Effector CD8-positive, alpha-beta T cell (primary cell): ENCODE data around the gene MRPS18B.

ENCODE experiments used
- DNase-seq: peaks from one replicate; lab custom pipeline; 2025; lab: John Stamatoyannopoulos, UW
- total RNA-seq, 4 experiments: gene quantifications; one replicate each; lab custom pipeline; 2026; lab: John Stamatoyannopoulos, UW

Gene MRPS18B
- 40.4 to 76.6 (median 48.5) reads per million in 4 experiments for total RNA-seq

DNA sequence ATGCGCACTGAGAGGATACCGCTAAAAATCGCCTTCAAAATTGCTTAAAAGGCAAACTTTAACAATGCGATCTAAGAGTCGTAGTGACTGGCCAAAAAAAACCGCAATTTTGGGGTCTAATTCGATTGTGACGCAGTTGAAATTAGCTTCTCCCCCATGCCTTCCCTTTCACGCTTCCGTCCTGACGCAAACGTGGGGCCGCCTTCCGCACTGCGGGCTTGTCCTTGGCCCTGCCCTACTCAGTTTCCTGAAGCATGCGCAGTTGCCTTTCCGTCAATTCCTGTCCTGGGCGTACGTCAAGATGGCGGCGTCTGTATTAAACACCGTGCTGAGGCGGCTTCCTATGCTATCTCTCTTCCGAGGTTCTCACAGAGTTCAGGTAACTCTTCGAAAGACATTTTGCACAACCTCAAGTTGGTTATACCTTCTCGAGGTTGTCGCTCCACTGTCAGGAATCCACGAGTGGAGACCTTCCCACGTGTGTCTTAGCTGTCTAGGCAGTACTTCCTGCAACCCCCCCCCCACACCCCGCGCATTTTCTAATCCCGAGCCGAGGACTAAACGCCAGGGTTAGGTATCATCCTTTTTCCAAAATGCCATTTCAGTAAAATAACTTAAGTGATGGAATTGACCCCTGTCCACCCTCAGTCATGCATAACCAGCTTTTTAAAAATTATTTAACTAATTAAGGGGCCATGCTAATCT, at the start of gene MRPS18B:
Gene MRPS18B (plus strand): TSS at position 276 of the 705 bp plus-strand sequence. CDS start 26 bp downstream, at position 302.
- DNase-seq = peak; percentile 94

DNA sequence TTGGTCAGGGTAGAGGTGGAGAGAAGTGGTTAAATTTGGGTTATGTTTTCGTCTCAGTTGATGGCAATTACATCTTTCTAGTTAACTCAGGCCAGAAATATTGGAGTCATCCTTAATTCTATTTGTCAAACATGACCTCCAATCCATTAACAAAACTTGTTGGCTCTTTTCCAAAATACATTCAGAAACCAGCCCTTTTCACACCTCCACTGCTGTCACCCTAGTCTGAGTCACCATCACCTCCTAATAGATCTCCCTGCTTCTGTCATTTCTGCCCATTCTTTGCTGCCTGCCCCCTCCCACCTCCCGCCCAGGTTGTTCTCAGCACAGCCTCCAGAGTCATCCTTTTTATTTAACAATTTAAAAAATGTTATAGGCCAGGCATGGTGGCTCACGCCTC, 49.4 kb upstream of the MRPS18B start:
- no peak for DNase-seq

DNA sequence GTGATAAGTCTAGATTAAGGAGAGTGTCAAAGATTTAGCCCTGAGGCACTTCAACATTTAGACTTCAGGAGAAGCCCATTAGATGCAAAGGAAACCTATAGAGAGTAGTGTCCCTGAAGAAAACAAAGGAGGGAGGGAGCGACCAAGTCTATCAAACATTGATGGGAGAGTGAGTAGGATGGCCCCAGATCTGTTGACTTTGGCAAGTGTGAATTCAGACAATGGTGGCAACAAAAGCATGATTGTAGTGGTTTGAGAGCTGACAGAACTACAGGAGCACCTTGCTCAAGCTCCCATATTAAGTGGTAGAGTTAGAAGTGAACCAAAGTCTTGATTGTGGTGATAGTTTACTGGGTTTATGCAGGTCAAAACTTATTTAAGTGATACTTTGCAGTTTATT, 47.4 kb upstream of the MRPS18B start:
- no peak for DNase-seq

DNA sequence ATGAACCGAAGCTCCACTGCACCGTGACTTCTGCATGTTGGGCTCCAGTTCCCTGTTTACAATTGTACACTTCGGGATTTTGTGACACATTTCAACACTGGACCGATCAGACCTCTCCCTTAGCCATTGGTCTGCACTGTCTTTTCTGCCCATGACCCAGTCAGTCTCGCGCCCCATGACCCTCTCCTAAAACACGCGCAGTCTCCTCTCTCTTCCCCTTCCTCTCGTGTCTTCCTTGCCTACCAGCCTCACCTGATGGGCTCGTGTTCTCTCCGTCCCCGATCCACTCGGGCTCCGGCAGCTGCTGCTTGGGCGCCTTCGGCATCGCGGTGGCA, 46.9 kb upstream of the MRPS18B start:
- DNase-seq = no peak

DNA sequence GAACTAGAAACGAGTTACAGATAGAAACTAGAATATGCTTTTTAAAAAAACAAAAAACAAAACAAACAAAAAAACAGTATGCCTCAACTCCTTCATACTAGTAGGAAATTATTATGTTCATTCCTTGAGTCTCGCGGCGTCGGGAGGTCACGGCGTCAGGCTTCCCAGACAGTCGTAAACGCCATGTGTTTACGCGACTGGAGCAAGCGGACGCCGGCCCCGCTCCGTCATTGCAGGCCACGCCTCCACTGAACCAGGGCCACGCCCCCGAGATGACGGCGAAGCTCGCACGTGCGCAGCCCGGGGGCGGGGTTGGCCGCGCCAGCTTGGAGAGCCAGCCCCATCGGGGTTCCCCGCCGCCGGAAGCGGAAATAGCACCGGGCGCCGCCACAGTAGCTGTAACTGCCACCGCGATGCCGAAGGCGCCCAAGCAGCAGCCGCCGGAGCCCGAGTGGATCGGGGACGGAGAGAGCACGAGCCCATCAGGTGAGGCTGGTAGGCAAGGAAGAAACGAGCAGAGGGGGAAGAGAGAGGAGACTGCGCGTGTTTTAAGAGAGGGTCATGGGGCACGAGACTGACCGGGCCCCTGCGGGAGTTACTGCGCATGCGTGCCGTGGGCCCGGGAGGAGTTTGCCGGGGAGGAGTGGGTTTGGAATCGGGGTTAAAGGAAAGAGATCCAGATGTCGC, 46.4 kb upstream of the MRPS18B start, which contains the start of gene ABCF1:
Gene ABCF1 (plus strand): TSS at position 368 of the 687 bp plus-strand sequence. CDS start 46 bp downstream, at position 414.
- peak; percentile 98 for DNase-seq

DNA sequence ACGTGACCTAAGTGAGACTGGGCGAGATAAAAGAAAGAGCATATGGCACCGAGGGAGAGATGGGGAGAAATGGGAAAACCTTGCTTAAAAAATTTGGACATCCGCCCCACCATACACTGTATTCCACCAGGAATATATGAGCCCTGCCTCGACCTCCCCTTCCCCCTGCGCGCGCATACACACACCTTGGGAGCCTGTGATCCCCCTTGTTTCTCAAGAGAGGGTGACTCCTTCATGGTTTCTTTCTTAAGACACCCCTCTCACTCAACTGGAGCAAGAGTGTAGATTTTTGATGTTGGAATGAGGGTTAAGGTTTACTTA, 45.9 kb upstream of the MRPS18B start:
- DNase-seq = no peak

DNA sequence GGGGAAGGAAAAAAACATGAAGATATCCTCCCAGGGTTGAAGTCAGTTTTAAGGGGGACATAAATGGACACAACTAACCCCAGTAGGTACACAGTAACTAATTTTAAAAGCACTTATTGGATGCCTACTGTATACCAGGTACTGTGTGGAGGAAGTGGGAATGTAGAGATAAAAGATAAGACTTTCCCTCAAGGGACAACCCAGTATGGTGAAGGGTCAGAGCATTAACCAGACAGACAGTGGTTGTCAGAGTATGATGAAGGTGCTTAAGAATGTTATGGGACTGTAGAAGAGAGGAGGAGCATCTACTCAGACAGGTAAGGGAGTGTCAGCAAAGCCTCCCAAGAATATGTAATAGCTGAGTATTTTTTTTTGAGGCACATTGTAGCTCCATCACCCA, 45.5 kb upstream of the MRPS18B start:
- no peak for DNase-seq

DNA sequence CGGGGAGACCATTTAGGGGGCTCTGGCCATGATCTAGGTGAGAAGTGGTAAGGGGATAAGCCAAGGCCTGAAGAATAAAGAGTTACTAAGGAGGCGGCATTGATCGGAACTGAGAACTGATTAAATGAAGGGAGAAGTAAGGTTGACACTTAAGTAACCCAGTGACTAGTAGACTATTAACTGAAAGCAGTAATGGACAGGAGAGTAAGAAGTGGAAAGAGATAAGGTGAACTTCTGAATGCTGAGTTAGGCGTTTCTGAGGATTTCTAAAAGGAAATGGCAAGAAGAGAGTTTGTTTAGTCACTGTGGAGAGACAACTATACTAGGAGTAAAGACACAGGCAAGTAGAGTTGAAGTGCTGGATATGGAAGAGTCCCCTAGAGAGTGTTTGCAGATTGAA, 44.5 kb upstream of the MRPS18B start:
- DNase-seq = no peak

DNA sequence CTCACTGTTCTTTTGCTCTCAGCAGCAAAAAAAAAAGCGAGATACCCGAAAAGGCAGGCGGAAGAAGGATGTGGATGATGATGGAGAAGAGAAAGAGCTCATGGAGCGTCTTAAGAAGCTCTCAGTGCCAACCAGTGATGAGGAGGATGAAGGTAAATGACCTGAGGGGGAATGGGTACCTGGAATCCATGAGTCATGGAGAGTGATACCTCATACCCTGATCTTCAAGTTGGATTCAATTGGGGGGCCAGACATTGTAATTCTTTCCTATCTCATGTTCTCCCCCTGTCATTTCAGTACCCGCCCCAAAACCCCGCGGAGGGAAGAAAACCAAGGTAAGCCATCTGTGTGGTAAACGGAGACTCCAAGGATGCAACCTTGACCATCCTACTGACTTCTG, 39.6 kb upstream of the MRPS18B start:
- no peak for DNase-seq

DNA sequence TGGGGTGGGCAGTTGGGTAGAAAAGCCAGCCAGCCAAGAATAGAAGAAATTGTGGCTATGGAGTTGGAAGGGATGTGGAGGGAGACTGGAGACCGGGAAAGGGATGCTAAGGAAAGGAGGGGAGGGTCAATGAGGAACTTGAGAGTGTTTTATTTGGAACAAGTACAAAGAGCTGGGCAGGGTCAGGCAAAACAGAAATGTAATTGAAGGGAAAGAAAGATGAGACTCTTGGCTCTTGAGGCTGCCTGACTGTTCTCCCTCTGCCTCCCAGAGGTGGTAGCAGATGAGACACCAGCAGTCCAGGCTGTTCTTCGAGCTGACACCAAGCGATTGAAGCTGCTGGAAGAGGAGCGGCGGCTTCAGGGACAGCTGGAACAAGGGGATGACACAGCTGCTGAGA, 33.7 kb upstream of the MRPS18B start:
- DNase-seq = no peak

DNA sequence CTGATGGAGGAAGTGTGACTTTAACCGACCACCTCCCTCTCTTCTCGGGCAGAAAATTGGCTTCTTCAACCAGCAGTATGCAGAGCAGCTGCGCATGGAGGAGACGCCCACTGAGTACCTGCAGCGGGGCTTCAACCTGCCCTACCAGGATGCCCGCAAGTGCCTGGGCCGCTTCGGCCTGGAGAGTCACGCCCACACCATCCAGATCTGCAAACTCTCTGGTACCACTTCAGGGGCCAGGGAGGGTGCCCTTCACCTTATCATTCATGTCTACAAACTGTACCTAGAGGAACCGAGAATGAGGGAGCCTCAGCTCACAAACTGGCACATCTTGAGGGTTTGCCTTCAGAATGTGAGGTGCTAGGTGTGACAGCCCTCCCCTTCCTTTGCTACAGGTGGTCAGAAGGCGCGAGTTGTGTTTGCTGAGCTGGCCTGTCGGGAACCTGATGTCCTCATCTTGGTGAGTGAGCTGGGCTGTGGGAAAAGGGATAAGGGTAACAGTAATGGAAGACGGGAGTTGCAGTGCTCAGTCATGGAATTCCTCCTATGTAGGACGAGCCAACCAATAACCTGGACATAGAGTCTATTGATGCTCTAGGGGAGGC, 27.8 kb upstream of the MRPS18B start:
- no peak for DNase-seq

DNA sequence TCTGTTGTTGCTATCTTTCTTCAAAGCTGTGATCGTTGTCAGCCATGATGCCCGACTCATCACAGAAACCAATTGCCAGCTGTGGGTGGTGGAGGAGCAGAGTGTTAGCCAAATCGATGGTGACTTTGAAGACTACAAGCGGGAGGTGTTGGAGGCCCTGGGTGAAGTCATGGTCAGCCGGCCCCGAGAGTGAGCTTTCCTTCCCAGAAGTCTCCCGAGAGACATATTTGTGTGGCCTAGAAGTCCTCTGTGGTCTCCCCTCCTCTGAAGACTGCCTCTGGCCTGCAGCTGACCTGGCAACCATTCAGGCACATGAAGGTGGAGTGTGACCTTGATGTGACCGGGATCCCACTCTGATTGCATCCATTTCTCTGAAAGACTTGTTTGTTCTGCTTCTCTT, 27.1 kb upstream of the MRPS18B start:
- no peak for DNase-seq

DNA sequence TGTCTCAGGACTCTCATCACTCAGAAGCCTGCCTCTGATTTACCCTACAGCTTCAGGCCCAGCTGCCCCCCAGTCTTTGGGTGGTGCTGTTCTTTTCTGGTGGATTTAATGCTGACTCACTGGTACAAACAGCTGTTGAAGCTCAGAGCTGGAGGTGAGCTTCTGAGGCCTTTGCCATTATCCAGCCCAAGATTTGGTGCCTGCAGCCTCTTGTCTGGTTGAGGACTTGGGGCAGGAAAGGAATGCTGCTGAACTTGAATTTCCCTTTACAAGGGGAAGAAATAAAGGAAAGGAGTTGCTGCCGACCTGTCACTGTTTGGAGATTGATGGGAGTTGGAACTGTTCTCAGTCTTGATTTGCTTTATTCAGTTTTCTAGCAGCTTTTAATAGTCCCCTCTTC, 26.6 kb upstream of the MRPS18B start:
- no peak for DNase-seq

DNA sequence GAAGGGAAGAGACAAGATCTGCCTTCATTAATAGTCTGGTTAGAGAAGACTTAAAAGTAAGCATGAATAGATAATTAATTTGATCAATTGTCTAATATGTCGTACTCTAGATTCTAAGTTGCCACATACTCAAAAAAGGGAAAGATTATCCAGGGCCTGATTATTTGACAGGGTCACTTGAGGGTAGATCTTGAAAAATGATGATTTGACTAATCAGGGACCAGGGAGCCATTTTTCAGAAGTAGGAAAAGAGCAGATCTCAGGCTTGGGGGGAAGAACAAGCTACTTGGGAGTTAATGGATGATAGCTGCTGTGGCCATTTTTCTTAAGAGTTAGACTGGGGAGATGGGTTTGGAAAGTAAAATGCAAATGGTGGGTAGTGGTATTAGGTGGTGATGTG, 25.4 kb upstream of the MRPS18B start:
- DNase-seq = no peak

DNA sequence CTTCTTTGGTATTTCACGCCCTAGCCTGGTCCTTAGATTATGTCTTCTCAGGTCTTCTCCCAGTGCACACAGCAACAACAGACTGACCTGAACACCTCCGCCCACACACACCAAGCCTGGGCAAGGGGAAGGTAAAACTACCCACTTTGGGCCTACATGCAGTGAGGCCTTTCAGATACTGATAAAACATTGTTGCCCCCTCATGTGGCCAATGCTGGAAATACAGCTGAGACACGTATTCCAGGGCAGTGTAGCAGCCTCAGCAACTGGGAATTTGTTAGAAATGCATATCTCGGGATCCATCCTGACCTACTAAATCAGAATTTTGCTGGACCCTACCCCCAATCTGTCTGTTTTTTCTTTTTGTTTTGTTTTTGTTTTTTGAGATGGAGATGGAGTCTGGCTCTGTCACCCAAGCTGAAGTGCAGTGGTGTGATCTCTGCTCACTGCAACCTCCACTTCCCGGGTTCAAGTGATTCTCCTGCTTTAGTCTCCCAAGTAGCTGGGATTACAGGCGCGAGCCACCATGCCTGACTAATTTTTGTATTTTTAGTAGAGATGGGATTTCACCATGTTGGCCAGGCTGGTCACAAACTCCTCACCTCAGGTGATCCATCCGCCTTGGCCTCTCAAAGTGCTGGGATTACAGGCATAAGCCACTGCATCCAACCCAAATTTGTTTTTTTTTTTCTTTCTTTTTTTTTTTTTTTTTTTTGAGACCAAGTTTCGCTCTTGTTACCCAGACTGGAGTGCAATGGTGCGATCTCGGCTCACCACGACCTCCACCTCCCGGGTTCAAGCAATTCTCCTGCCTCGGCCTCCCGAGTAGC, 20.1 kb upstream of the MRPS18B start:
- DNase-seq = peak; percentile 73

DNA sequence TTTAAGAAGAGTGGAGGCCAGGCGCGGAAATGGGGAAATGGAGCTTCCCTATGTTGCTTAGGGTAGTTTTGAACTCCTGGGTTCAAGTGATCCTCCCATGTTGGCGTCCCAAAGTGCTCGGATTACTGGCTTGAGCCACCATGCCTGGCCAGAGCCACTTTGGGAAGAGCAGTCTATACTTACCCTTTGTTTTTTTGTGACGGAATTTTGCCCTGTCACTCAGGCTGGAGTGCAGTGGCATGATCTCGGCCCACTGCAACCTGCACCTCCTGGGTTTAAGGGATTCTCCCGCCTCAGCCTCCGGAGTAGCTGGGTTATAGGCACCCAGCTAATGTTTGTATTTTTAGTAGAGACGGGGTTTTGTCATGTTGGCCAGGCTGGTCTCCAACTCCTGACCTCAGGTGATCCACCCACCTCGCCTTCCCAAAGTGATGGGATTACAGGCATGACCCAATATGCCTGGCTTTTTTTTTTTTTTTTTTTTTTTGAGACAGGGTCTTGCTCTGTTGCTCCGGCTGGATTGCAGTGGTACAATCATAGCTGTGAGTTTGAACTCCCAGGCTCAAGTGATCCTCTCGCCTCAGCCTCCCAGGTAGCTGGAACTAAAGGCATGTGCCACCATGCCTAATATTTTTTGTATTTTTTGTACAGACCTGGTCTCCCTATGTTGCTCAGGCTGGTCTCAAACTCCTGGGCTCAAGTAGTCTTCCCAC, 18.6 kb upstream of the MRPS18B start:
- DNase-seq = no peak

DNA sequence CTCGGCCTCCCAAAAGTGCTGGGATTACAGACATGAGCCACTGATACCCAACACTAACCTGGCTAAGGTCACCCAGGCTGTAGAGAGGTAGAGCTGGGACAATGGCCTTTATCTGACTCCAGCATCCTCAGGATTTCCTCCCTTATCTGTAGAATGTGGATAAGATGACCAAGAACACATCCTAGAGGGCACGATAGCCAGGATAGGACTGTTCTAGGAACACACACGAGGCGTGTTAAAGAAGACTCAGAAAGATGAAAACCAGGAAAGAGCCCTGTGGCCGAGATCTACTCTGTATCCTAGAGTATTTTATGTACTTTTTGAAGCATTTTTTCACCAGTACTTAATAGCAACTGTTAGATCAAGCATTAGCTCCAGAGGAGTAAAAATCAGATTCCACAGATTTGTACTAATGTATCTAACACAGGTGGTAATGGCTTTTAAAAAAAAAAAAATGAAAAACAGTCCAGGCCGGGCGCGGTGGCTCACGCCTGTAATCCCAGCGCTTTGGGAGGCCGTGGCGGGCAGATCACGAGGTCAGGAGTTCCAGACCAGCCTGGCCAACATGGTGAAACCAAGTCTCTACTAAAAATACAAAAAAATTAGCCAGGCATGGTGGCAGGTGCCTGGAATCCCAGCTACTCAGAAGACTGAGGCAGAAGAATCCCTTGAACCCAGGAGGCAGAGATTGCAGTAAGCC, 17.9 kb upstream of the MRPS18B start:
- no peak for DNase-seq

DNA sequence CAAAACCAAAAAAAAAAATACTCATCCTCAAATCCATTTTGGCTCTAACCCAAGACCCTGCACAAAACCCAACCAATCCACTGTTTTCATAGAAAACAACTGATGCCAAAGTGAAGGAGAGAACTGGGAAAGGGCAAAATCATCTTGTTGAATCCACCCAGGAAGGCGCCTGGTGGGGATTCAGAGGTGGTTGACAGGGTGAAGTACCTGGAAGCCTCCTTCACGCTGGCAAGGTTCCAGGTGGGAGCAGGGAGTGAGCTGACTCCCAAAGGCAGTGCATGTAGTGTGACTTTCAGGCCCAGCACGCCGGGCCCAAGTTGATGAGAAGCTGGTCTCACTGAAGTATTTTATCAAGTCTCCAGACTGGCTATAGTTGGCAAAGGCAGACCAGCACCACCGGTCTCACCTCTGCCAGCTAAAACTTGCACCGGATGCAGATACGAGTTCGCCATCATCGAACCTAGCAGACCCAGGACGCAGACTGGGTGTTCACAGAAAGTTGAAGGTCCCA, 17.1 kb upstream of the MRPS18B start:
- DNase-seq = no peak

DNA sequence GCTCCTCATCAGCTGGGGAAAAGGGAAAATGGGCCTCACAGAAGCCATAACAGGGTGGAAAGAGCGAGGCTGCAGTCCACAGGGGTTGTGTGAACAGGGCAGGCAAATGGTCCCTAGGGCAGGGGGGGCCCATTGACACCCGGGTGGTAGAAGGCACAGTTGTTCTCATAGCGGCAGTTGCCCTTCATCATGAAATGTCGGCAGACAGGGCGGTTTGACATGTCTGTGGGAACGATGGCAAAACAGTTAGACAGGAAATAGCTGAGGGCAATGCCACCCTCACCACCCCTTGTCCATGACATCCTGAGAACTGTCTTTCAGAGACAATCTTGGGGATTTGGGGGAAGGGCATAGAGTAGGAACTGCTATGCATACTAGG, 16.2 kb upstream of the MRPS18B start:
- no peak for DNase-seq

DNA sequence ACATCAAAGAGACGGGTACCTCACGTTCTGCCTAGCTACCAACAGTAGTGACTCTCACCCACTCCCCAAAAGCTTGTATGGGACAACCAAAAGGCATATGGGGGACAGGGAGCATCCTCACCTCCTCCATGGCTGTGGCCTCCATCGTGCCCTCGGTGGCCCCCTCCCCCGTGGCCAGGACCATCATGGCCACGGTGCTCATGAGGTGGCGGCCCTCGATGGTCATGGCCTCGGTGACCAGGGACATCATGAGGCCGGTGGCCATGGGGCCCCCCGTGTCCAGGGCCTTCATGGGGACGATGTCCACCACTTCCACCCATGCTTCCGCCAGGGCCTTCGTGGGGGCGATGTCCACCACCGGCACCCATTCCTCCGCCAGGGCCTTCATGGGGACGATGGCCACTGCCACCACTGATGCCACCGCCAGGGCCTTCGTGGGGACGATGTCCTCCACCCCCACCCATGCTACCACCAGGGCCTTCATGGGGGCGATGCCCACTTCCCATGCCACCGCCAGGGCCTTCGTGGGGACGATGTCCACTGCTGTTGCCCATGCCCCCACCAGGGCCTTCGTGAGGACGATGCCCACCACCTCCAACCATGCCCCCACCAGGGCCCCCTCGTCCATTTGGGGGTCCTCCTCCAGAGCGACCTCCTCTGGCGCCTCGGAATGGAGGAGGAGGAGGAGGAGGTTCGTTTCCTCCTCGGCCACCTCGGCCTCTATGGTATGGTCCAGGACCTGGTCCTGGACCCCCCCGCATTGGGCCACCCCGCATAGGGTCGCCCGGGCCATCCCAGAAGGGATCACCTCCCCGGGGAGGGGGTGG, 15.6 kb upstream of the MRPS18B start:
- DNase-seq = no peak
